Stimulated activated CD4-positive, alpha-beta T cell treated with anti-CD3 and anti-CD28 coated beads, Interleukin-1b, Interleukin-23, amount 100 ng/mL, for 1 hour (primary cell): Measurements from ENCODE around the gene ATM.

Experiments used
- DNase-seq, 2 donors: peaks; one replicate each; pipeline ENCODE4 v3.0.0-alpha.2; 2020; ENCODE audit warnings: low read depth in 2 of 2

ATM gene, protein sequence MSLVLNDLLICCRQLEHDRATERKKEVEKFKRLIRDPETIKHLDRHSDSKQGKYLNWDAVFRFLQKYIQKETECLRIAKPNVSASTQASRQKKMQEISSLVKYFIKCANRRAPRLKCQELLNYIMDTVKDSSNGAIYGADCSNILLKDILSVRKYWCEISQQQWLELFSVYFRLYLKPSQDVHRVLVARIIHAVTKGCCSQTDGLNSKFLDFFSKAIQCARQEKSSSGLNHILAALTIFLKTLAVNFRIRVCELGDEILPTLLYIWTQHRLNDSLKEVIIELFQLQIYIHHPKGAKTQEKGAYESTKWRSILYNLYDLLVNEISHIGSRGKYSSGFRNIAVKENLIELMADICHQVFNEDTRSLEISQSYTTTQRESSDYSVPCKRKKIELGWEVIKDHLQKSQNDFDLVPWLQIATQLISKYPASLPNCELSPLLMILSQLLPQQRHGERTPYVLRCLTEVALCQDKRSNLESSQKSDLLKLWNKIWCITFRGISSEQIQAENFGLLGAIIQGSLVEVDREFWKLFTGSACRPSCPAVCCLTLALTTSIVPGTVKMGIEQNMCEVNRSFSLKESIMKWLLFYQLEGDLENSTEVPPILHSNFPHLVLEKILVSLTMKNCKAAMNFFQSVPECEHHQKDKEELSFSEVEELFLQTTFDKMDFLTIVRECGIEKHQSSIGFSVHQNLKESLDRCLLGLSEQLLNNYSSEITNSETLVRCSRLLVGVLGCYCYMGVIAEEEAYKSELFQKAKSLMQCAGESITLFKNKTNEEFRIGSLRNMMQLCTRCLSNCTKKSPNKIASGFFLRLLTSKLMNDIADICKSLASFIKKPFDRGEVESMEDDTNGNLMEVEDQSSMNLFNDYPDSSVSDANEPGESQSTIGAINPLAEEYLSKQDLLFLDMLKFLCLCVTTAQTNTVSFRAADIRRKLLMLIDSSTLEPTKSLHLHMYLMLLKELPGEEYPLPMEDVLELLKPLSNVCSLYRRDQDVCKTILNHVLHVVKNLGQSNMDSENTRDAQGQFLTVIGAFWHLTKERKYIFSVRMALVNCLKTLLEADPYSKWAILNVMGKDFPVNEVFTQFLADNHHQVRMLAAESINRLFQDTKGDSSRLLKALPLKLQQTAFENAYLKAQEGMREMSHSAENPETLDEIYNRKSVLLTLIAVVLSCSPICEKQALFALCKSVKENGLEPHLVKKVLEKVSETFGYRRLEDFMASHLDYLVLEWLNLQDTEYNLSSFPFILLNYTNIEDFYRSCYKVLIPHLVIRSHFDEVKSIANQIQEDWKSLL (N-terminal part only)

DNA sequence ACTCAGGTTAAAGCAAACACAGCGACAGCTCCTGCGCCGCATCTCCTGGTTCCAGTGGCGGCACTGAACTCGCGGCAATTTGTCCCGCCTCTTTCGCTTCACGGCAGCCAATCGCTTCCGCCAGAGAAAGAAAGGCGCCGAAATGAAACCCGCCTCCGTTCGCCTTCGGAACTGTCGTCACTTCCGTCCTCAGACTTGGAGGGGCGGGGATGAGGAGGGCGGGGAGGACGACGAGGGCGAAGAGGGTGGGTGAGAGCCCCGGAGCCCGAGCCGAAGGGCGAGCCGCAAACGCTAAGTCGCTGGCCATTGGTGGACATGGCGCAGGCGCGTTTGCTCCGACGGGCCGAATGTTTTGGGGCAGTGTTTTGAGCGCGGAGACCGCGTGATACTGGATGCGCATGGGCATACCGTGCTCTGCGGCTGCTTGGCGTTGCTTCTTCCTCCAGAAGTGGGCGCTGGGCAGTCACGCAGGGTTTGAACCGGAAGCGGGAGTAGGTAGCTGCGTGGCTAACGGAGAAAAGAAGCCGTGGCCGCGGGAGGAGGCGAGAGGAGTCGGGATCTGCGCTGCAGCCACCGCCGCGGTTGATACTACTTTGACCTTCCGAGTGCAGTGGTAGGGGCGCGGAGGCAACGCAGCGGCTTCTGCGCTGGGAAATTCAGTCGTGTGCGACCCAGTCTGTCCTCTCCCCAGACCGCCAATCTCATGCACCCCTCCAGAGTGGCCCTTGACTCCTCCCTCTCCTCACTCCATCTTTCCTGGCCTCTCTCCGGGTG is at the start of gene ATM, which contains the start of gene NPAT:
TSS of gene ATM (plus strand) at position 494 of the 774 bp plus-strand sequence. CDS start 4,558 bp downstream, outside the sequence.
TSS of gene NPAT (minus strand) at position 65 of the 774 bp plus-strand sequence. CDS start 102 bp downstream, outside the sequence.
- DNase-seq, result peak; percentile 88 to 97

DNA sequence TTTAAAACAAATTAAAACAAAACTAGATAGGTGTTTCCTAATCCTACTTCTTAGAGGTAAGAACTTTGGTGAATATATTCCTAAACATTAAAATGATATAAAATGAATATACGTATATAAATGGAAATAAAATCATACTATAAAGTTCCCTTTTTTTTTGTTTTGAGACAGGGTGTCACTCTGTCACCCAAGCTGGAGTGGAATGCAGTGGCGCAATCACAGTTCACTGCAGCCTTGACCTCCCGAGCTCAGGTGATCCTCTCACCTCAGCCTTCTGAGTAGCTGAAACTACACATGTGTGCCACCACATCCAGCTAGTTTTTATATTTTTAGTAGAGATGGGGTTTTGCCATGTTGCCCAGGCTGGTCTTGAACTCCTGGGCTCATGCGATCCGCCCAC is 45.3 kb upstream of the ATM start:
- DNase-seq, result no peak

DNA sequence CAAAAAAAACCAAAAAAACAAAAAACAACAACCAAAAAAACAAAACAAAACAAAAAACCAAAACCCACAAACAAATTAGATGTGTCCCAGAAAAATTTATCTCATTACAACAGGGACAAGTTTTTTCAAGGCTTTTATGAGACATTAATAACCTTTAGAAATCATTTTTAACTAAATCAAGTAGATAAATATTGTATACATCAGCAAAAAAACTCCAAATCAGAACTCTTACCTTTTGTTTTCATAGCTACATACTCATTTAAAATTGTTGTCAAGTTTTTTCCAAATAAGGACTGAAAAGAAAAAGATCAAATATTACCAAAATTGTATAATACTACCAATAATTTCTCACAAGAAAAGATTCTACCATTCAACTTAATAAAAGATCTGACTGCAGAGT is 29.1 kb upstream of the ATM start:
- no peak for DNase-seq

DNA sequence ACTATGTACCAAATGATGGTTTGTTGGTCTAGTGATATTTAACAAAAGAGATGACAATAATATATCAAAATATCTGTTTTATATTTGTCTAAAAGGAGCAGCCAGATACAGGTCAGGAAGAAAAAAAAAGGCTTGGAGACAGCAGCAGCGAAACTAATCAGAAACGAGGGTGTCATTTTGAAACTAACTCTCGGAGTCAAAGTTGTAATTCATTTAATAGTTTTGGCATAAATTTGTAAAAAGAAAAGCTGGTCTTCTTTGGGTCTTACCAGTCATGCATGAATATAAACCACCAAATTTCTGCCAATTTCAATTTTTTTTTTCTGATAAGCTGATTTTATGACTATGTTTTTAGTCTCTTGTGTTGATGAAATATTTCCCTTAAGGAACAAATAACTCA is 26.0 kb upstream of the ATM start:
- no peak for DNase-seq

DNA sequence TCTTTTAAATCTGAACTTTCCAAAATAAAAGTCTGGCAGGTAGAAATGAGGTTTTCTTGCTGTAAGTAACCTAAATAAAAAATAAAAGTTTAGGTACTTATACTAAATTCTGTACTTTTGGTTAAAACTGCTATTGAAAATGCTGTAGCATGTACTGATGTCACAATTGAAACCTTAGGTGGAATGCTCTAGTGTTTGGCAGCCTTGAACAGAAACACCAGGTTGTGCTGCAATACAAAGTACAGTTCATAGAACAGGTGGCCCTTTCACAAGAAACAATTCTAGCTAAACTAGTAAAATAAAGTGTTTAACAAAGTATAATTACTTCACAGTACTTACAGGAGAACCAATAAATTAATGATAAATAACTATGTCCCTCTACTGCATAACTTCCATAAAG is 25.5 kb upstream of the ATM start:
- no peak for DNase-seq

DNA sequence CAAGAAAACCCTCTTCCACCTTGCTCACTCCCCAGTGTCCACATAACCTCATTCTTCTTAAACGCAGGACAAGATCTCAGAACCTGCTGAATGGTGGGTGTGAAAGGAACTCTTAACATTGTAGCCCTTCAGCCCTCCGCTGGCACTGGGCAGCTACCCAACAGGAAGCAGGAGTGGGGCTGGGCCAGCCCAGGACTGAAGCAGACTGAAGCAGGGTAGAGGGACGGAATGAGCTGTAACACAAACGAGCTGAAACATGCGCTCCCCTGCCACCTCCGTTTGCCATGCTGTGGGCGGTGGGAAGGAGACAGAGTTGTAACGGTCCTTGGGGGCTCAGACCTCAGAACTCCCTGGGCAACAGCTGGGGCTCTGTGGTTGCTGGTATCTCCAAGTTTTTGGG is 24.0 kb upstream of the ATM start:
- DNase-seq, result no peak

DNA sequence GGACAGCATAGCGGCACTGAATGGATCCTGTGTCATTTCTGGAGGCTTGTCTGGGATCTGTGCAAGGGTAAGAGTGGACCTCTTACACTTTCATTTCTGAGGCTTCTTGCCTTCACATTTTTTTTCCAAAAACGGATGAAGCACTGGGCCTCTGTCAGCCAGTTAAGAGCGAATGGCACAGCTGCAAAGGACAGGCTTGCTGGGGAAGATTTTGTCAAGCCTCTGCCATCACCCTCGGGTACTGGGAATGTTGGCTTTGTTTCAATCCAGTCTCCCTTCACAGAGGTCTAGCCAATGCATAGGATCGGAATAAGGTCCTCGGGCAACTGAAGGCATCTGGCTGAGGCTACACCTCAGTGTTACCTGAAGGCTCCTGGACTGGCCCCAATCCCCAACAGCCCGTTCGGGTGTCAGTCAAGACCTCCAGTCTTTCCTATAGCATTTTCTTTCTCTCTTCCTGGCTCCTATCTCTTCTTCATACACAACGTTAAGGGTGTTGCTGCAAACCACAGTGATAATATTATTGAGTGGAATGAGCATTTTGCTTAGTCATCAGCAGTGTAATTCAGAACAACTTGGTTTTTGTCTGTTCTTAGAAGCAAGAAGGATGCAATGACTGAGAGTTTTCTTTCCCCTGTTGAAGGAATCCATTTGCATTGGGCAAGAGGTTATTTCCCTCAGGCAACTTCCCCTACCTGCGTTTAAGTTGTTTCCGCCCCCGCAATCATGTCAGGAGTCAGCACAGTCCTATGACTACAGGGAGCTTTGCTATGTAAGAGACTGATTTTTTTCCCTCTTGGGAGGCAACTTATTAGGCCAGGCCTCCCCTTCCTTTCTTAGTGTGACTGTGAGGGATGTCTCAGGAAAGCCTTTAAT is 23.2 kb upstream of the ATM start:
- DNase-seq, result peak in 1 of 2 donors; percentile 44

DNA sequence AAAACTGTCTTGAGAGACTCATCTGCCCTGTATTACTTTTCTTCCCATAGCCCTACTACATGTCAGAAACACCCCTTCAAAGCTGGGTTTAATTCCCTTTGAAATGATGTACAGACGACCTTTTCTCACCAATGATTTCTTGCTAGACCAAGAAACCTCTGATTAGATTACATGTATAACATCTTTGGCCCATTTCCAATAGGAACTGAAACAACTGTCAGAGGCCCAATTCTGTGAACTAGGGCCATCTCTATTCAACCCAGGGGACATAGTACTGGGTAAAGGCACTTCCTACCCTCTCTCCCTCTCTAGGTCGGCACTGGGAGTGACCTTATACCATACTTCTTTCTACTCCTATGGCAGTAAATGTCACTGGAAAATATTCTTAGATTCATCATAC is 19.8 kb upstream of the ATM start:
- no peak for DNase-seq

DNA sequence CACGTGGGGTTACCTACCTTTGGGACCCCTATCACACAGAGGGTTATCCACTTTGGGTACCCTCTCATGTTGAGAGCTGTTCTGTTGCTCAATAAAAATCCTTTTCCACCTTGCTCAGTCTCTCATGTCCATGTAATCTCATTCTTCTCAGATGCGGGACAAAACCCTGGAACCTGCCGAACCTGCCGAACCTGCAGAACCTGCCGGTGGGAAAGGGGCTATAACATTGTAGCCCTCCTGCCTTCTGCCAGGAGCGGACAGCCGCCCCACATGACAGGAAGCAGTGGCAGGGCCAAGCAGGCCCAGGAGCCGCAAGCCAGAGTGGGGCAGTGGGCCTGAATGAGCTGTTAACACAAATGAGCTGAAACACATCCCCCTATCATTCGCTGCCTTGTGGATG is 18.5 kb upstream of the ATM start:
- DNase-seq, result no peak

DNA sequence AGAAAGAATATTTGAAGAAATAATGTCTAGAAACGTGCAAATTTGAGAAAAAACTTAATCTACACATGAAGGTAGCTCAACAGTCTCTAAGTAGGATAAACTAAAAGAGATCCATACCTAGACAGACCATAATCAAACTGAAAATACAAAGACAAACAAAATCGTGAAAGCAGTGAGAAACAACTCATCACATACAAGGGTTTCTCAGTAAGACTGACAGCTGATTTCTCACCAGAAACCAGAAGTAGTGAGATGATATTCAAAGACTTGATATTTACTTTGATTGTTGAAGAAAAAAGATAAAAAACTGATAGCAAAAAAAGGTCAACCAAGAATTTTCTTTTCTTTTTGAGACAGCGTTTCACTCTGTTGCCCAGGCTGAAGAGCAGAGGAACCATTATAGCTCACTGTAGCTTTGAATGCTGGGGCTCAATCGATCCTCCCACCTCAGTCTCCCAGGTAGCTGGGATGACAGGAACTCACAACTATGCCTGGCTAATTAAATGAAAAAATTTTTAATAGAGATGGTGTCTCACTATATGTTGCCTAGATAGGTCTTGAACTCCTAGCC is 17.9 kb upstream of the ATM start:
- DNase-seq, result no peak

DNA sequence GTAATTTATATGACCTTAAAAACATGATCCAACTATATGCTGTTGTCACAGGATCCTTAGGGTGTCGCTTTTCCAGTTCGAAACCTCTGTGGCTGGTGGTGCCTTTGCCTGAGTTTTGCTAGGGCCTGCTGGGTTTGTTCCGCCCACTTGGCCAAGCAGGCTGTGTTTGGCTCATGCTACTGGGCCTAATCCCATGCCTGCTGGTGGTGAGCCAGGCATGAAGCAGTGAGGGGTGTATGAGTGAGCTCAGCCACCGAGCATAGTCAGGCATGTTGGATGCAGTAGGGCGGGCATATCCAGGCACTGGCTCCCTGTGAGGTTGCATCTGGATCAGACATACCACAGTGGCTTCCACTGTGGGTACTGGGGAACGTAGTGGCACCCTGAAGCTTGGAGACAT is 16.7 kb upstream of the ATM start:
- DNase-seq, result no peak

DNA sequence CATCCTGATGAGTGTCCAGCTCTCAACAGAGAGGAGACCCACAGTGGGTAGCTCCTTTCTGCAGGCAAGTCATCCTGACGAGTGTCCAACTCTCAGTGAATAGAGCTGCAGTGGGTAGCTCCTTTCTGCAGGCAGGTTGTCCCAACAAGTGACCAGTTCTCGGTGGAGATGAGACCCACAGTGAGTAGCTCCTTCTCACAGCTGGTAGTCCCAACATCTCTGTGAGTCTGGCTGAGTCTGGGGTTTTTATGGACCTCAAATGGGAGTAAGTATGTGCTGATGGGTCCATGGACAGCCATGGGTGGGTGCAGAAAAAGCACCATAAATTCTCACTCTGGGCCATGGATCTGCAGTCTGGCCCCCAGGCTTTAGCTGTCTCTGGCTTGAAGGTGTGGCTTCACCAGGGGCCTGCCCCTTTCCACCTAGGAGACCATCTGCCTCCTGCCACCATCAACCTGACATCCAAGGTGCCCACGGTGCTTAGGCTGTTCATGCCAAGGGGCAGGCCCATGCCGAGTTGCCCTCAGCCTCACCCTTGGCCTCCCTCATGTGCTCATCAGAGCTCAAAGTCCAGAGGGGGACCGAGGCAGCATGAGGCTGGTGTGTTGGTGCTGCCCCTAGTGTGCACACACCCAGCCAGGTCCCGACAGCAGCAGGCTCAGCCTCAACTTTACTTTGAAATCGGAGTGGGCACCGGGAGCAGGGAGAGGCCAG is 15.7 kb upstream of the ATM start:
- DNase-seq, result no peak

DNA sequence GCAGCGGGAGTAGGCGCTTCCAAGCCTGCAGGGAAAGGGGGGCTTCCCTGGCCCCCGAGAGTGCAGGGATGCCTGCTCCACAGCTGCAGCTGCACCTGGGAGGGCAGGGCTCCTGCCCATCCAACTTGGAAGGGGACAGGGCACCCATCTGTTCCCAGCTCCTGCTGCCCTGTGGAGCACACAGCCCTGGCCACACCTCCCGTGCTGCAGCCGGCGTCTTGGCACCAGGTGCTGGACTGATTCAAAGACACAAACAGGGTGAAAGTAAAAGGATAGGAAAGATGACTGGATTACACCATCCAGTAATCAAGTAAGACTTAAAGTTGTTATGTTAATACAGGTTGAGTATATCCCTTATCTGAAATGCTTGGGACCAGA is 15.2 kb upstream of the ATM start:
- DNase-seq, result no peak

DNA sequence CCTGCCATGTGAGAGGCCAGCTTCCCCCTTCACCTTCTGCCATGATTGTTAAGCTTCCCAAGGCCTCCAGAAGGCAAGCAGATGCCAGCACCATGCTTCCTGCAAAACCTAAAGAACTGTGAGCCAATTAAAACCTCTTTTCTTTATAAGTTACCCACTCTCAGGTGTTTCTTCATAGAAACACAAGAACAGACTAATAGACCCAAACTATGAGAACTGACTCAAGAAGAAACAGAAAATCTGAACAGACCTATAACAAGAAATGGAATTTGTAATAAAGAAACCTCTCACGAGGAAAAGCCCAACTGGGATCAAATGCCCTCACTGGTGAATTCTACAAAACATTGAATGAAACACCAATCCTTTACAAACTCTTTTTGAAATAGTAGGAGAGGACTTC is 12.4 kb upstream of the ATM start:
- no peak for DNase-seq

DNA sequence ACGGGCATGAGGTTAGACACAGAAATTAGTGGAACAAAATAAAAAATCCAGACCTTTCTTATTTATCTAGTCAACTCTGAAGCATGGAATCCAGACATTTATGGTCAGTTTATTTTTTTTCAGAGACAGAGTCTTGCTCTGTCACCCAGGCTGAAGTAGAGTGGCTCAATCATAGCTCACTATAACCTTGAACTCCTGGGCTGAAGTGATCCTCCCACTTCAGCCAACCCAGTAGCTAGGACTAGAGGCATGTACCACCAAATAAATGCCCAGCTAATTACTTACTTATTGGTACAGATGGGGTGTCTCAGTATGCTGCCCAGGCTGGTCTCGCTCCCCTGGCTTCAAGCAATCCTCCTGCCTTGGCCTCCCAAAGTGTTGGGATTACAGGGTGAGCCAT is 9.1 kb upstream of the ATM start:
- DNase-seq, result no peak

DNA sequence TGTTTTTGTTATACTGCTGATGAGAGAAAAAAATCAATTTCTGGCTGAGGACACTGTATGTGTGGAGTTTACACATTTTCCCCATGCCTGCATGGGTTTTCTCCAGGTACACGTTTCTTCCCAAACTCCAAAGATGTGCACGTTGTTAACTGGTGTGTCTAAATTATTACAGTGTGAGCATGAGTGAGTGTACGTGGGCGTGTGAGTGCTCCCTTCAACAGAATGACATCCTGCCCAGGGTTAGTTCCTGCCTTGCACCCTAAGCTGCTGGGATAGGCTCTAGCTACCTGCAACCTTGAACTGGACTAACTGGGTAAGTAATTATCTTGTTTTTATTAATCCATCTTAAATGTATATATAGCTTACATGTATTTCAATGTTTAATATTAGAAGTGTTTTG is 5.9 kb upstream of the ATM start:
- no peak for DNase-seq

DNA sequence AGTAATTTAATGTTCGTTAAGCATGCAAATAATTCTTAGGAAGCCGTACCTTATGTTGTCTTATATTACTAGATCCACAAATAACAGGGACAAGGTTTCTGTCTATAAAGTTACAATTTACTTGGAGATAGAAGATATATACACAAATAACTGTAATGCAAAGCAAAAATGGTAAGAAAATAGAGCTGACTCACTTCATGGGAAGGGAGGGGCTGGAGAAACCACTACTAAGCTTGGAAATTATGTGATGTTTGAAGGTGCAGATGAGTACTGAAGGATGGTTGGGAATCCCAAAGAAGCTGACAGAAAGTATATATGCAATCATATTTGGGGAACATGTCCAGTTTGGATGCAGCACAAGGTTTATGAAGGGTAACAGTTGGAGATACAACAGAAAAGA is 4.4 kb upstream of the ATM start:
- DNase-seq, result no peak

DNA sequence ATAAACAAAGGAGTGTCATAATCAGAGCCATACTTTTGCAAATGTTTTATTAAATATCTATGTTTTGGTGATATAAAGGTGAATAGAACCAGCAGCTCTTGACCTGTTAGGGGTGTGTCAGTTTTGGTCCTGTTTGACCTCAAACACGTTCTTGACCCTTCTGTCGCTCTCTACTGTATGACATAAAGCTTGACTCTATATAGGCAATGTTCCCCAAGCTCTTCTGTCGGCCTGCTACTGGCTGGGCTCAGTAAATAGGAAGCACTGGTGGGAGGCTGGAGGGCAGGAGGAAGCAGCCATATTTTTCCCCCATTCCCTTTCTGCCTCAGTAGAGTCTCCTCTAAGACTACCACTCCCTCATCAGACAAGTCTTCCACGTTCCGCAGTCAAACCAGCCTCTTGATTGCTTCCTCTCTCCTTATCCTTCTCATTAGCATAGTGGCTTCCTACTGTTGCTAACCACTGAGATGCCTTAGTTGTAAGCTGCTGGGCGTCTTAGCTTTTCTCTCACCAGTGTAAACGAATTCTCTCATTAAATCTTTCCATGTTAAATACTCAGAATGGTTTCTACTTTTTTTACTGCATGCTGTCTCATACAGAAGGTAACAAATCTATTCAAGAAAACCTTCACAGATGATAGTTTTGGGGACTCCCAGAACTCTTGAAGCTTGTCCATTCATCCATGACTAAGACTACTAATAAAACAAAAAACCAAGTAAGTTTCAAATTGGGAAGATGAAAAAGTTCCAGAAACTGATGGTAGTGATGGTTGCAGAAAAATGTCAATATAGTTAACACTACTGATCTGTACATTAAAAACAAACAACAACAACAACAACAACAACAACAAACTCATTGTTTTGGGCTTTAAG is 3.7 kb upstream of the ATM start:
- no peak for DNase-seq
